ENCODE data around the gene UGT1A8.
A peak's percentile ranks its signal among the peaks of the same experiment; 100 is the strongest.
"Not testable (repeated sequence)": the region's sequence is repeated elsewhere in the genome, so short reads cannot be mapped to it uniquely, and the experiment has no call there.

Gene UGT1A8

GRCh38 chr2:233639860-233640259 lies 22.4 kb downstream of the UGT1A8 start:
- H3K9me3 ChIP-seq (ENCODE audit: insufficient read depth, low read length), result peaks cover 5% of the 10 kb centered on the region
- TF ChIP-seq ZNF274 (IDR thresholded peaks at IDR 0.05; ENCODE audit: low read depth, low read length) (no peak), YY1 (IDR thresholded peaks at IDR 0.05; ENCODE audit: insufficient read depth, insufficient read length) (no peak), SUZ12 (IDR thresholded peaks at IDR 0.05; ENCODE audit: extremely low read depth, insufficient read depth, insufficient read length) (no peak)
- H3K9ac ChIP-seq (ENCODE audit: insufficient read length, low read depth), result no peak overlapping the region
- H3K4me3 ChIP-seq (ENCODE audit: insufficient read length, low read depth), result no peak overlapping the region
- H3K27me3 ChIP-seq (ENCODE audit: insufficient read depth, insufficient read length), result no peaks in the 10 kb centered on the region
- H3K36me3 ChIP-seq (ENCODE audit: insufficient read depth, insufficient read length, low read length), result no peaks in the 10 kb centered on the region
- DNase-seq (ENCODE audit: low read depth, low spot score), result no peak
- H3K4me1 ChIP-seq (ENCODE audit: insufficient read depth, insufficient read length), result no peaks in the 10 kb centered on the region

DNA sequence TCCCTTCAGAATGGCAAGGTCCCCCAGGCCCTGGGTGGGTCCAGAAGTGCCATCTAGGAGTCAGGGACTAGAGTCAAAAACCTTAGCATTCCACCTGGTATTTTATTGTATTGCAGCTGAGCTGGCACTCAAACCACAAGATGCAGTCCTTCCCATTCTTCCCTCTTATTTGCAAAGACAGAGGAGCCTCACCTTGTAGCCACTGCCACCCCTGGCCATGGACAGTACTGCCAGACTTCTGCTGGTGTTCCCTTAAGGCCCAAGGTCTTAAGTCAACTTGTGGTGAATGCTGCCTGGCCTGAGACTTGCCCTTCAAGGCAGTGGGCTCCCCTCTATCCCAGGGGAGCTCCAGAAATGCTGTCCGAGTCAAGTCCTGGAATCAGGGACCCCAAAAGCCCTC lies 25.7 kb downstream of the UGT1A8 start:
- Histone ChIP-seq H3K9me3 (ENCODE audit: insufficient read depth, low read length) (peaks cover 29% of the 10 kb centered on the region), H3K27me3 (ENCODE audit: insufficient read depth, insufficient read length) (no peaks in the 10 kb centered on the region), H3K36me3 (ENCODE audit: insufficient read depth, insufficient read length, low read length) (no peaks in the 10 kb centered on the region), H3K4me3 (ENCODE audit: insufficient read length, low read depth) (no peak overlapping the region), H3K9ac (ENCODE audit: insufficient read length, low read depth) (no peak overlapping the region), H3K4me1 (ENCODE audit: insufficient read depth, insufficient read length) (no peaks in the 10 kb centered on the region)
- no peak for TF ChIP-seq ZNF274 (IDR thresholded peaks at IDR 0.05; ENCODE audit: low read depth, low read length)
- TF ChIP-seq SUZ12 (IDR thresholded peaks at IDR 0.05; ENCODE audit: extremely low read depth, insufficient read depth, insufficient read length), result no peak
- no peak for TF ChIP-seq YY1 (IDR thresholded peaks at IDR 0.05; ENCODE audit: insufficient read depth, insufficient read length)
- peak; percentile 25 for DNase-seq (ENCODE audit: low read depth, low spot score)

DNA sequence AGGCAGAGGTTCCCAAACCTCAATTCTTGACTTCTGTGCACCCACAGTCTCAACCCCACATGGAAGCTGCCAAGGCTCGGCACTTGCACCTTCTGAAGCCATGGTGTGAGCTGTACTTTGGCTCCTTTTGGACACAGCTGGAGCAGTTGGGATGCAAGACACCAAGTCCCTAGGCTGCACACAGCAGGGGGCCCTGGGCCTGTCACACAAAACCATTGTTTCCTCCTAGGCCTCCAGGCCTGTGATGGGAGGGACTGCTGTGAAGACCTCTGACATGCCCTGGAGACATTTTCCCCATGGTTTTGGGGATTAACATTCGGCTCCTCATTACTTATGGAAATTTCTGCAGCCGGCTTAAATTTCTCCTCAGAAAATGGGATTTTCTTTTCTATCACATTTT lies 28.6 kb downstream of the UGT1A8 start:
- peaks cover 29% of the 10 kb centered on the region for H3K9me3 ChIP-seq (ENCODE audit: insufficient read depth, low read length)
- not testable (repeated sequence) for DNase-seq (ENCODE audit: low read depth, low spot score); H3K4me3 ChIP-seq (ENCODE audit: insufficient read length, low read depth); H3K36me3 ChIP-seq (ENCODE audit: insufficient read depth, insufficient read length, low read length); H3K27me3 ChIP-seq (ENCODE audit: insufficient read depth, insufficient read length); H3K4me1 ChIP-seq (ENCODE audit: insufficient read depth, insufficient read length); H3K9ac ChIP-seq (ENCODE audit: insufficient read length, low read depth)

DNA sequence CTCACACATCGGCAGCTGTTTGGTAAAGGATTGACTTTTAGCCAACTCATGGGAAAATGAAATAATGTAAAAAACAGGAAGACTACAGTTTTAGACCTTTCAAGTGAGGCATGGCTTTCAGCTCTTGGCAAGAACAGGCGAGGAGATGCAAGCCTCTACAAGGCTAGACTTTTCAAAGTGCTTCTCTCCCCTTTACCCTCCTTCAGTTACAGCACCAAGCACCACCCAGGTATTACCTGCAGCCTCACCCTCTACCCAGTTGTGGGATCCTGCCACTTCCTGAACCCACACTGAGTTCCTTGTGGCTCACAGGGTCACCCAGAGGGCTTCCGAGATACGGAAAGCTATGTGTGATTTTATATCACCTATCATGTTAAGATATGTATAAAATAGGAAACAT lies 33.5 kb downstream of the UGT1A8 start:
- no peak for DNase-seq (ENCODE audit: low read depth, low spot score)
- no peaks in the 10 kb centered on the region for H3K27me3 ChIP-seq (ENCODE audit: insufficient read depth, insufficient read length)
- TF ChIP-seq ZNF274 (IDR thresholded peaks at IDR 0.05; ENCODE audit: low read depth, low read length) (no peak), YY1 (IDR thresholded peaks at IDR 0.05; ENCODE audit: insufficient read depth, insufficient read length) (no peak), SUZ12 (IDR thresholded peaks at IDR 0.05; ENCODE audit: extremely low read depth, insufficient read depth, insufficient read length) (no peak)
- no peaks in the 10 kb centered on the region for H3K4me1 ChIP-seq (ENCODE audit: insufficient read depth, insufficient read length)
- no peaks in the 10 kb centered on the region for H3K36me3 ChIP-seq (ENCODE audit: insufficient read depth, insufficient read length, low read length)
- H3K9ac ChIP-seq (ENCODE audit: insufficient read length, low read depth), result no peak overlapping the region
- peaks cover 12% of the 10 kb centered on the region for H3K9me3 ChIP-seq (ENCODE audit: insufficient read depth, low read length)
- H3K4me3 ChIP-seq (ENCODE audit: insufficient read length, low read depth), result no peak overlapping the region

DNA sequence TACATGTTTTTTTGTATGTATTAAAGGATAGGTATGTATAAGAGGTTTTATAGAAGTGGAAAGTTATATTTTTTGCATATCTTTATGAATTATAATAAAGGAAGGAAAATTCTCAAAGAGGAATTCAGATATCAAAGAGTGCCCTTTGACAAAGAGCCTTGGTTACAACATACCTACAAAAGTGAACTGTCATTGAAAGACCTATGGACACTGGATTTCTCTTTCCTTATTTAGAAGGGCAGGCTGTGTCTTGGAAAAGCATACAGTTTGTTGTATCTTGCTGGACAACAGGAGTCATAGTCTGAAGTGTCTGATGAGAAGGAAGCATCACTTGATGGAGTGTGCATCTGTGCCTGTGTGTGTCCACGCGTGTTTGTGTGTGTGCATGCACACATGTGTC lies 34.0 kb downstream of the UGT1A8 start:
- H3K4me1 ChIP-seq (ENCODE audit: insufficient read depth, insufficient read length), result no peaks in the 10 kb centered on the region
- no peaks in the 10 kb centered on the region for H3K27me3 ChIP-seq (ENCODE audit: insufficient read depth, insufficient read length)
- H3K9me3 ChIP-seq (ENCODE audit: insufficient read depth, low read length), result peaks cover 8% of the 10 kb centered on the region
- no peak overlapping the region for H3K4me3 ChIP-seq (ENCODE audit: insufficient read length, low read depth)
- TF ChIP-seq SUZ12 (IDR thresholded peaks at IDR 0.05; ENCODE audit: extremely low read depth, insufficient read depth, insufficient read length), result no peak
- TF ChIP-seq ZNF274 (IDR thresholded peaks at IDR 0.05; ENCODE audit: low read depth, low read length), result no peak
- no peak for TF ChIP-seq YY1 (IDR thresholded peaks at IDR 0.05; ENCODE audit: insufficient read depth, insufficient read length)
- no peaks in the 10 kb centered on the region for H3K36me3 ChIP-seq (ENCODE audit: insufficient read depth, insufficient read length, low read length)
- no peak for DNase-seq (ENCODE audit: low read depth, low spot score)
- no peak overlapping the region for H3K9ac ChIP-seq (ENCODE audit: insufficient read length, low read depth)

- no peaks in the 10 kb centered on the region for H3K36me3 ChIP-seq (ENCODE audit: insufficient read depth, insufficient read length, low read length)
- no peaks in the 10 kb centered on the region for H3K27me3 ChIP-seq (ENCODE audit: insufficient read depth, insufficient read length)
- H3K9me3 ChIP-seq (ENCODE audit: insufficient read depth, low read length), result no peaks in the 10 kb centered on the region
- no peak for DNase-seq (ENCODE audit: low read depth, low spot score)
- no peaks in the 10 kb centered on the region for H3K4me1 ChIP-seq (ENCODE audit: insufficient read depth, insufficient read length)
- H3K4me3 ChIP-seq (ENCODE audit: insufficient read length, low read depth), result no peak overlapping the region
- TF ChIP-seq YY1 (IDR thresholded peaks at IDR 0.05; ENCODE audit: insufficient read depth, insufficient read length), result no peak
- no peak for TF ChIP-seq ZNF274 (IDR thresholded peaks at IDR 0.05; ENCODE audit: low read depth, low read length)
- no peak for TF ChIP-seq SUZ12 (IDR thresholded peaks at IDR 0.05; ENCODE audit: extremely low read depth, insufficient read depth, insufficient read length)
- no peak overlapping the region for H3K9ac ChIP-seq (ENCODE audit: insufficient read length, low read depth)
Measured at GRCh38 chr2:233654501-233654900, 37.1 kb downstream of the UGT1A8 start.

- Histone ChIP-seq H3K9ac (ENCODE audit: insufficient read length, low read depth) (no peak overlapping the region), H3K4me3 (ENCODE audit: insufficient read length, low read depth) (no peak overlapping the region), H3K27me3 (ENCODE audit: insufficient read depth, insufficient read length) (no peaks in the 10 kb centered on the region), H3K9me3 (ENCODE audit: insufficient read depth, low read length) (no peaks in the 10 kb centered on the region), H3K36me3 (ENCODE audit: insufficient read depth, insufficient read length, low read length) (no peaks in the 10 kb centered on the region), H3K4me1 (ENCODE audit: insufficient read depth, insufficient read length) (no peaks in the 10 kb centered on the region)
- DNase-seq (ENCODE audit: low read depth, low spot score), result no peak
- TF ChIP-seq YY1 (IDR thresholded peaks at IDR 0.05; ENCODE audit: insufficient read depth, insufficient read length), result no peak
- no peak for TF ChIP-seq SUZ12 (IDR thresholded peaks at IDR 0.05; ENCODE audit: extremely low read depth, insufficient read depth, insufficient read length)
- TF ChIP-seq ZNF274 (IDR thresholded peaks at IDR 0.05; ENCODE audit: low read depth, low read length), result no peak
Measured at GRCh38 chr2:233655043-233655442, 37.6 kb downstream of the UGT1A8 start.

- H3K4me3 ChIP-seq (ENCODE audit: insufficient read length, low read depth); DNase-seq (ENCODE audit: low read depth, low spot score); H3K36me3 ChIP-seq (ENCODE audit: insufficient read depth, insufficient read length, low read length); H3K27me3 ChIP-seq (ENCODE audit: insufficient read depth, insufficient read length); H3K9ac ChIP-seq (ENCODE audit: insufficient read length, low read depth); H3K9me3 ChIP-seq (ENCODE audit: insufficient read depth, low read length); H3K4me1 ChIP-seq (ENCODE audit: insufficient read depth, insufficient read length): not testable (repeated sequence)
Measured at GRCh38 chr2:233655943-233656342, 38.5 kb downstream of the UGT1A8 start.

Data from NT2/D1 (cell line).